Endothelial cell of umbilical vein (primary cell): ENCODE measurements around the gene PALMD. TPM values are rescaled to one million over a fixed set of nuclear protein-coding genes. Genes with fewer than 3 reads are reported as not detected.

Experiments used
- BruUV-seq: library from RNA; stranded (reverse); fragments of 400-500 nt; replicated peaks from 2 replicates; lab custom pipeline; 2021; lab: Mats Ljungman, UMichigan
- CTCF ChIA-PET: fragments of 300-600, 350-600 bp; sonication (Branson Sonifier 250); formaldehyde crosslinking; loops from one replicate; lab custom pipeline; 2021; ENCODE audit warnings: antibody characterized with exemption, inconsistent platforms; lab: Charles Lee
- POLR2A ChIA-PET: fragments of 300-600, 350-600 bp; sonication (Branson Sonifier 250); formaldehyde crosslinking; loops from one replicate; lab custom pipeline; 2021; ENCODE audit warnings: antibody characterized with exemption, inconsistent platforms; lab: Charles Lee
- DNase-seq: peaks from one replicate; pipeline ENCODE4 v3.0.0-alpha.2; 2011; ENCODE audit warnings: low read depth, low spot score
- FAIRE-seq: peaks from 2 replicates; lab custom pipeline; 2011; peaks lifted over from hg19 to GRCh38; lab: Jason Lieb, UNC
- H2AFZ ChIP-seq: 2 replicates; pipeline ENCODE4 v1.6.0; 2012; ENCODE audit warnings: low read depth, low read length, control low read depth, inconsistent platforms
- H3K27ac ChIP-seq: 2 replicates; pipeline ENCODE4 v1.5.1; 2011; ENCODE audit warnings: low read depth, mild to moderate bottlenecking, control low read depth, low read length, moderate library complexity; ENCODE audit not compliant: insufficient read depth
- H3K27me3 ChIP-seq, 2 experiments: 2 replicates each; pipeline versions ENCODE4 v1.6.0 to v1.6.1; 2011; ENCODE audit warnings: low read length in 2 of 2, mixed read lengths in 1 of 2; ENCODE audit not compliant: control insufficient read depth in 2 of 2, insufficient read depth in 2 of 2
- H3K36me3 ChIP-seq, 2 experiments: 2 replicates in 1 of 2; 3 replicates in 1 of 2; pipeline ENCODE4 v1.5.1; 2011; ENCODE audit warnings: low read length in 2 of 2, mild to moderate bottlenecking in 1 of 2, moderate library complexity in 1 of 2; ENCODE audit not compliant: control insufficient read depth in 2 of 2, insufficient read depth in 2 of 2; ENCODE audit errors: extremely low read depth in 1 of 2
- H3K4me1 ChIP-seq: 3 replicates; pipeline ENCODE4 v1.5.1; 2011; ENCODE audit warnings: mild to moderate bottlenecking, low read length; ENCODE audit not compliant: control insufficient read depth, insufficient read depth; ENCODE audit errors: extremely low read depth
- H3K4me2 ChIP-seq: 2 replicates; pipeline ENCODE4 v1.6.1; 2011; ENCODE audit warnings: low read length, control low read depth, mixed read lengths; ENCODE audit not compliant: insufficient read depth
- H3K4me3 ChIP-seq, 3 experiments: fragments of 200-600 bp in 1 of 3; sonication (generic), shearing (Covaris generic) in 1 of 3; replicated peaks in 1 of 3; 2 replicates each; pipeline ENCODE4 v1.5.1; 2011 to 2016; ENCODE audit warnings: control low read depth in 3 of 3, low read length in 3 of 3, mild to moderate bottlenecking in 2 of 3, inconsistent platforms in 1 of 3, low read depth in 1 of 3, moderate library complexity in 1 of 3; ENCODE audit not compliant: insufficient read depth in 1 of 3
- H3K79me2 ChIP-seq: 2 replicates; pipeline ENCODE4 v1.6.0; 2012; ENCODE audit warnings: low read length, inconsistent platforms; ENCODE audit not compliant: control insufficient read depth, insufficient read depth
- H3K9ac ChIP-seq: replicated peaks from 2 replicates; pipeline ENCODE3; 2011; ENCODE audit warnings: low read length, control low read depth; ENCODE audit not compliant: insufficient read depth; ENCODE audit errors: extremely low read depth
- H3K9me1 ChIP-seq: replicated peaks from 3 replicates; pipeline ENCODE4 v1.6.0; 2011; ENCODE audit warnings: mild to moderate bottlenecking, low read length; ENCODE audit not compliant: control insufficient read depth, insufficient read depth; ENCODE audit errors: extremely low read depth
- H3K9me3 ChIP-seq: replicated peaks from 2 replicates; pipeline ENCODE4 v1.5.1; 2012; ENCODE audit warnings: low read length, inconsistent platforms; ENCODE audit not compliant: control insufficient read depth, insufficient read depth
- H4K20me1 ChIP-seq: replicated peaks from 2 replicates; pipeline ENCODE3; 2011; ENCODE audit warnings: mild to moderate bottlenecking, low read length; ENCODE audit not compliant: control insufficient read depth, insufficient read depth; ENCODE audit errors: extremely low read depth
- EZH2 ChIP-seq: IDR thresholded peaks from 2 replicates; pipeline ENCODE4 v1.6.1; 2012; ENCODE audit warnings: borderline replicate concordance, low read depth, mild to moderate bottlenecking, moderate library complexity, low read length, inconsistent platforms; ENCODE audit not compliant: severe bottlenecking
- FOS ChIP-seq: IDR thresholded peaks from 2 replicates; pipeline ENCODE4 v1.6.1; 2011; ENCODE audit warnings: mild to moderate bottlenecking, low read length, moderate library complexity, borderline replicate concordance; ENCODE audit not compliant: insufficient read depth
- GATA2 ChIP-seq: IDR thresholded peaks from 2 replicates; pipeline ENCODE4 v1.7.0; 2011; ENCODE audit warnings: low read depth, mild to moderate bottlenecking, moderate library complexity, mixed read lengths, low read length; ENCODE audit not compliant: insufficient read length, insufficient read depth
- JUN ChIP-seq: IDR thresholded peaks from 2 replicates; pipeline ENCODE4 v1.6.1; 2011; ENCODE audit warnings: borderline replicate concordance, low read depth; ENCODE audit not compliant: insufficient read length, insufficient read depth
- MAX ChIP-seq: IDR thresholded peaks from 2 replicates; pipeline ENCODE4 v1.6.1; 2011; ENCODE audit not compliant: insufficient read depth, insufficient read length
- MYC ChIP-seq: IDR thresholded peaks from one replicate; pipeline ENCODE4 v1.6.1; 2011; ENCODE audit warnings: mild to moderate bottlenecking, low read depth, low read length
- POLR2A ChIP-seq: IDR thresholded peaks from 2 replicates; pipeline ENCODE4 v1.6.1; 2012; ENCODE audit warnings: low read depth, mild to moderate bottlenecking, control low read depth, low read length
- POLR2AphosphoS5 ChIP-seq: IDR thresholded peaks from 2 replicates; pipeline ENCODE4 v1.6.1; 2012; ENCODE audit warnings: low read depth, mild to moderate bottlenecking, control low read depth, low read length, moderate library complexity; ENCODE audit not compliant: insufficient read depth
- dilution Hi-C: fragments of 300-500 bp; cut with MboI; formaldehyde crosslinking; loops from one replicate; pipeline ENCODE4 v1.15.0; 2019; ENCODE audit warnings: low sequenced_read_pairs; ENCODE audit not compliant: extremely low pct_ligation_motif_present
- intact Hi-C: fragments of 100-400 bp; cut with micrococcal nuclease; formaldehyde crosslinking; loops from one replicate; pipeline ENCODE4 v1.10.0; 2022
- polyA plus RNA-seq, 4 experiments: library from polyadenylated mRNA; depleted of rRNA in 3 of 4; stranded (reverse) in 3 of 4; unstranded in 1 of 4; fragments of >200 nt; gene quantifications; 2 replicates each; pipeline versions ENCODE4 v1.2.1 to v1.2.3, GENCODE V29; 2011 to 2012; ENCODE audit warnings: missing spikeins in 1 of 4
- total RNA-seq: library from RNA; stranded (reverse); gene quantifications from 2 replicates; pipeline ENCODE4 v1.2.3, GENCODE V29; 2021
- TF ChIP-seq, protein P1 (sequence below), 2 donors: IDR thresholded peaks; 1 replicate in 1 of 2; 2 replicates in 1 of 2; pipeline ENCODE4 v1.5.1; 2011; ENCODE audit warnings: low read length in 2 of 2, mild to moderate bottlenecking in 2 of 2, moderate library complexity in 2 of 2, control low read depth in 1 of 2, inconsistent platforms in 1 of 2, low read depth in 1 of 2; ENCODE audit not compliant: insufficient read depth in 1 of 2; ENCODE audit errors: extremely low read depth in 1 of 2

Gene PALMD
- total and polyA plus RNA-seq, 2 donors (not counting 3 experiments of a cell fraction or from before 2014, with no cell fraction given), result 52.6 to 137 TPM

DNA sequence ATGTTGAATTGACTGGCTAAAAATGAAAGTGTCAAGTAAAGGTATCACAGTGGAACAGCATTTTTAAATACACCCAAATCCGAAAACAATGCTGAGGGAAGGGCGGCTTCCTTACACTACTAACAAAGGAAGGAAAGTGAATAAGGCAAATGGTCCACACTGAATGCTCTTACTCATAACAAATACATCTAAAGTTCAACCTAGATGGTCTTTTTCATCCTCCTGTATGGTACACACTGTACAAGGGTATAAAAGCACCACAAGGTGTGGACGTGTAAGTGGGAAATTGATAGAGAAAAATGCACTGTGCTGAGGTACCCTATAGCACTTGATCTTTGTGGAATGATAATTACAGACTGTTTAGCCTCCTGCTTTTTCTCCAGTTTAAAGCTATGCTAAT lies 7.1 kb upstream of the PALMD start:
- H2AFZ ChIP-seq, result peak overlapping the region; percentile 47
- peak; percentile 41 for TF ChIP-seq JUN
- peak; percentile 65 for TF ChIP-seq POLR2A
- peak; percentile 67 for TF ChIP-seq FOS
- peak; percentile 37 for TF ChIP-seq GATA2
- TF ChIP-seq POLR2AphosphoS5, result peak; percentile 58
- no peak for TF ChIP-seq EZH2
- TF ChIP-seq MYC, result no peak
- TF ChIP-seq, protein P1, sequence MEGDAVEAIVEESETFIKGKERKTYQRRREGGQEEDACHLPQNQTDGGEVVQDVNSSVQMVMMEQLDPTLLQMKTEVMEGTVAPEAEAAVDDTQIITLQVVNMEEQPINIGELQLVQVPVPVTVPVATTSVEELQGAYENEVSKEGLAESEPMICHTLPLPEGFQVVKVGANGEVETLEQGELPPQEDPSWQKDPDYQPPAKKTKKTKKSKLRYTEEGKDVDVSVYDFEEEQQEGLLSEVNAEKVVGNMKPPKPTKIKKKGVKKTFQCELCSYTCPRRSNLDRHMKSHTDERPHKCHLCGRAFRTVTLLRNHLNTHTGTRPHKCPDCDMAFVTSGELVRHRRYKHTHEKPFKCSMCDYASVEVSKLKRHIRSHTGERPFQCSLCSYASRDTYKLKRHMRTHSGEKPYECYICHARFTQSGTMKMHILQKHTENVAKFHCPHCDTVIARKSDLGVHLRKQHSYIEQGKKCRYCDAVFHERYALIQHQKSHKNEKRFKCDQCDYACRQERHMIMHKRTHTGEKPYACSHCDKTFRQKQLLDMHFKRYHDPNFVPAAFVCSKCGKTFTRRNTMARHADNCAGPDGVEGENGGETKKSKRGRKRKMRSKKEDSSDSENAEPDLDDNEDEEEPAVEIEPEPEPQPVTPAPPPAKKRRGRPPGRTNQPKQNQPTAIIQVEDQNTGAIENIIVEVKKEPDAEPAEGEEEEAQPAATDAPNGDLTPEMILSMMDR (IDR thresholded peaks at IDR 0.05; ENCODE audit: extremely low read depth in 1 of 2, insufficient read depth in 1 of 2, low read depth in 1 of 2, low read length in 2 of 2), result no peak
- no peak for TF ChIP-seq MAX
- peak overlapping the region; percentile 50 for H3K9ac ChIP-seq
- intact Hi-C loops, result loop anchor here (1.0 kb wide), 1 partner anchor 40 kb away; no protein-coding TSS in a partner anchor
- ChIA-PET CTCF (interaction anchor here (0.6 to 2.4 kb wide), 7 partner anchors 13 to 158 kb away, joined by 3 to 9 read pairs (median 4); no protein-coding TSS in a partner anchor), POLR2A (no interaction called here)
- H3K9me3 ChIP-seq, result no peaks in the 10 kb centered on the region
- peak overlapping the region; percentile 77 for H3K27ac ChIP-seq
- H4K20me1 ChIP-seq, result no peaks in the 10 kb centered on the region
- DNase-seq (peak; percentile 81), FAIRE-seq (peak; percentile 91)
- peaks cover 35% of the 10 kb centered on the region for H3K4me1 ChIP-seq
- no peak overlapping the region for H3K4me3 ChIP-seq
- no peaks in the 10 kb centered on the region for H3K9me1 ChIP-seq
- H3K27me3 ChIP-seq, result no peaks in the 10 kb centered on the region
- H3K4me2 ChIP-seq, result peak overlapping the region; percentile 75
- no peaks in the 10 kb centered on the region for H3K79me2 ChIP-seq
- no peaks in the 10 kb centered on the region for H3K36me3 ChIP-seq
- BruUV-seq, result no TSS peak
- dilution Hi-C loops, result no loop called here
